ENCODE measurements around the gene SLC6A17.

SLC6A17 gene

GRCh38 chr1:110185181-110185580 is 34.9 kb downstream of the SLC6A17 start:
- POLR2A ChIA-PET, result no interaction called here
- no peak for TF ChIP-seq CTCF (IDR thresholded peaks at IDR 0.05; ENCODE audit: control extremely low read depth, extremely low read depth, low read depth, missing control alignments)
- CTCF ChIA-PET, result interaction anchor here (0.9 to 5.5 kb wide), 3 partner anchors 12 to 79 kb away, joined by 3 to 26 read pairs (median 5); no protein-coding TSS in a partner anchor
- DNase-seq (ENCODE audit: extremely low spot score), result no peak

GRCh38 chr1:110186558-110186957 is 36.3 kb downstream of the SLC6A17 start:
- no peak for TF ChIP-seq CTCF (IDR thresholded peaks at IDR 0.05; ENCODE audit: control extremely low read depth, extremely low read depth, low read depth, missing control alignments)
- ChIA-PET POLR2A (no interaction called here), CTCF (interaction anchor here (1.0 to 5.5 kb wide), 5 partner anchors 10 to 309 kb away, joined by 3 to 26 read pairs (median 4); no protein-coding TSS in a partner anchor)
- DNase-seq (ENCODE audit: extremely low spot score), result no peak

- ChIA-PET CTCF (interaction anchor here (1.0 to 5.5 kb wide), 4 partner anchors 10 to 309 kb away, joined by 3 to 26 read pairs (median 9); no protein-coding TSS in a partner anchor), POLR2A (no interaction called here)
- no peak for TF ChIP-seq CTCF (IDR thresholded peaks at IDR 0.05; ENCODE audit: control extremely low read depth, extremely low read depth, low read depth, missing control alignments)
- no peak for DNase-seq (ENCODE audit: extremely low spot score)
Measured at GRCh38 chr1:110187139-110187890, 37.0 kb downstream of the SLC6A17 start.

- DNase-seq (ENCODE audit: extremely low spot score), result no peak
- TF ChIP-seq CTCF (IDR thresholded peaks at IDR 0.05; ENCODE audit: control extremely low read depth, extremely low read depth, low read depth, missing control alignments), result no peak
- POLR2A ChIA-PET, result no interaction called here
Measured at GRCh38 chr1:110188035-110188618, 37.8 kb downstream of the SLC6A17 start.

DNA sequence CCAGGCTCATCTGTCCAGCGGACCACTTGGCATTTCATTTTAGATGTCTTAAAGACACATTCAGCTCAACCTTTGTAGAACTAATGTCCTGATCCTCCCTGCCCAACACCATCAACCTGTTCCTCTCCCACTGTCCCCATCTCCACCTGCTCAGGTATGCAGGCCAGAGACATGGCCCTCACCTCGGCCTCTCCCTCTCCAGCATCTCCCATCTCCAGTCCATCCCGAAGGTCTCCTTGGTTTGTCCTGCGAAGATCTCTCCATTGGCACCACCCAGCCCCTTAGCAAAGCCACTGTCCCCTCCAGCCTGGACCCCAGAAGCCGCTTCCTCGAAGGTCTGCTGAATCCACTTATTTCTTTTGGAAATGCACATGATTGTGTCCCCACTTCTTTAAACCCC is 38.9 kb downstream of the SLC6A17 start:
- POLR2A ChIA-PET, result no interaction called here
- DNase-seq (ENCODE audit: extremely low spot score), result no peak
- CTCF ChIA-PET, result interaction anchor here (3.8 to 5.5 kb wide), 2 partner anchors 8 to 14 kb away, joined by 15 to 26 read pairs; no protein-coding TSS in a partner anchor
- TF ChIP-seq CTCF (IDR thresholded peaks at IDR 0.05; ENCODE audit: control extremely low read depth, extremely low read depth, low read depth, missing control alignments), result no peak

More at GRCh38 chr1:110188035-110188618, 37.8 kb downstream of the SLC6A17 start:
- CTCF ChIA-PET, result interaction anchor here (0.9 to 5.5 kb wide), 3 partner anchors 9 to 20 kb away, joined by 3 to 26 read pairs (median 15); no protein-coding TSS in a partner anchor

DNA sequence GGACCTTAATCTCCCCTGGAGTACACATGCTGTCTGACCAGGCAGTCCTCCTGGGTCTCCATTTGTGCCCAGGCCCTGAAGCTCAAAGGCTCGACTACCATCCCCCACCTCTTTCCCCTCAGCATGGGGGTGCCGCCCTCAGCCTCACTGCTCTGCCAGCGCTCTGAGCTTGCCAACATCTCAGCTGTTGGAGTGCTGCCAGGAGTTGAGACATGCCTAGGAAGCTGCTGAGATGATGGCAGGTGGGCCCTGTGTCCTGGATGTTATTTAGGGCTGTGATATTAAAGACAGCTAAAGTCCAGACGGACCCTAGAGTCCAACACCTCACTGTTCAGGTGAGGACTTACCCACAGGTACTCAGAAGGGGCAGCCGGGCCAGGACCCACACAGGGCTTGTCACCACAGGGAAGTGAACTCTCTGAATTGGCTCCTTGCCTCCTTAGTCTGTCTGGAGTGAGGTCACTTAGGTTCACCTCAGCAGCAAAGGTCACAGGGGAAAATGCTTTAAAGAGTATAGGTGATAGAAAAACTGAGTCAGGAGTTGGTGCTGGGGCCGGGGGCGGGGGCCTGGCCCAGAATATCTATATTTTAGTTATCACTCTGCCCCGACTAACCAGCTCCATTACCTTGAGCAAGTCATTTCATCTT is 40.1 kb downstream of the SLC6A17 start:
- DNase-seq (ENCODE audit: extremely low spot score), result no peak
- no peak for TF ChIP-seq CTCF (IDR thresholded peaks at IDR 0.05; ENCODE audit: control extremely low read depth, extremely low read depth, low read depth, missing control alignments)
- ChIA-PET POLR2A (no interaction called here), CTCF (interaction anchor here (1.1 to 5.0 kb wide), 7 partner anchors 13 to 334 kb away, joined by 3 to 40 read pairs (median 10); no protein-coding TSS in a partner anchor)

Data from GM10248 (cell line).